IMR-90 (cell line): ENCODE measurements around the gene SV2C. TPM values are rescaled to one million over a fixed set of nuclear protein-coding genes. Genes with fewer than 3 reads are reported as not detected.

Experiments used
- ATAC-seq: fragments of 200-7000 bp; cut with Tn5 transposase; 2 replicates; pipeline ENCODE4 v1.9.1; 2020; ENCODE audit warnings: low read depth, mild to moderate bottlenecking, moderate library complexity
- BruUV-seq: library from RNA; stranded (reverse); fragments of 400-500 nt; replicated peaks from 2 replicates; lab custom pipeline; 2021; lab: Mats Ljungman, UMichigan
- CTCF ChIA-PET: fragments of 300-600 bp; formaldehyde crosslinking; extraction: SDS; loops from one replicate; lab custom pipeline; 2021; ENCODE audit warnings: antibody characterized with exemption; lab: Yijun Ruan, JAX
- POLR2A ChIA-PET: fragments of 300-600 bp; sonication (Branson Sonifier 250); formaldehyde crosslinking; loops from one replicate; lab custom pipeline; 2022; ENCODE audit warnings: antibody characterized with exemption; ENCODE audit not compliant: unreplicated experiment; lab: Charles Lee
- DNase-seq: peaks from one replicate; pipeline ENCODE4 v3.0.0; 2013
- H2AFZ ChIP-seq: replicated peaks from 2 replicates; pipeline ENCODE3; 2013; ENCODE audit warnings: low read length, mild to moderate bottlenecking; ENCODE audit not compliant: poor library complexity
- H2AK5ac ChIP-seq: 2 replicates; pipeline ENCODE4 v1.6.1; 2013; ENCODE audit warnings: low read depth, low read length, inconsistent platforms
- H2AK9ac ChIP-seq: replicated peaks from 2 replicates; pipeline ENCODE3; 2013; ENCODE audit warnings: mild to moderate bottlenecking, low read depth, low read length, moderate library complexity; ENCODE audit not compliant: poor library complexity
- H2BK120ac ChIP-seq: 2 replicates; pipeline ENCODE4 v1.6.1; 2013; ENCODE audit warnings: low read depth, low read length, inconsistent platforms
- H2BK15ac ChIP-seq: 3 replicates; pipeline ENCODE4 v1.6.1; 2013; ENCODE audit warnings: low read depth, low read length, inconsistent platforms
- H2BK20ac ChIP-seq: 2 replicates; pipeline ENCODE4 v1.6.1; 2013; ENCODE audit warnings: low read depth, mild to moderate bottlenecking, inconsistent platforms, low read length, moderate library complexity
- H2BK5ac ChIP-seq: 2 replicates; pipeline ENCODE4 v1.6.1; 2013; ENCODE audit warnings: mild to moderate bottlenecking, low read depth, low read length, inconsistent platforms; ENCODE audit not compliant: poor library complexity, severe bottlenecking
- H3K14ac ChIP-seq: replicated peaks from 2 replicates; pipeline ENCODE4 v1.6.1; 2013; ENCODE audit warnings: low read depth, low read length, inconsistent platforms
- H3K18ac ChIP-seq: 2 replicates; pipeline ENCODE4 v1.6.1; 2013; ENCODE audit warnings: low read depth, low read length, control low read depth
- H3K23ac ChIP-seq: 2 replicates; pipeline ENCODE4 v1.6.1; 2013; ENCODE audit warnings: low read depth, low read length, inconsistent platforms
- H3K27ac ChIP-seq: 2 replicates; pipeline ENCODE4 v1.5.1; 2013; ENCODE audit warnings: mild to moderate bottlenecking, control low read depth, low read length; ENCODE audit not compliant: insufficient read depth
- H3K27me3 ChIP-seq: 2 replicates; pipeline ENCODE4 v1.6.1; 2013; ENCODE audit warnings: low read length; ENCODE audit not compliant: control insufficient read depth, insufficient read depth
- H3K36me3 ChIP-seq: 2 replicates; pipeline ENCODE4 v1.6.1; 2013; ENCODE audit warnings: low read length, mixed read lengths; ENCODE audit not compliant: control insufficient read depth, insufficient read depth
- H3K4ac ChIP-seq: 2 replicates; pipeline ENCODE4 v1.6.1; 2013; ENCODE audit warnings: low read depth, low read length, inconsistent platforms
- H3K4me1 ChIP-seq: 2 replicates; pipeline ENCODE4 v1.6.1; 2013; ENCODE audit warnings: low read length, mixed read lengths; ENCODE audit not compliant: control insufficient read depth, insufficient read depth
- H3K4me2 ChIP-seq: 2 replicates; pipeline ENCODE4 v1.6.1; 2013; ENCODE audit warnings: low read depth, mild to moderate bottlenecking, control low read depth, low read length, moderate library complexity
- H3K4me3 ChIP-seq: 2 replicates; pipeline ENCODE4 v1.5.1; 2013; ENCODE audit warnings: low read depth, mild to moderate bottlenecking, control low read depth, low read length, moderate library complexity; ENCODE audit not compliant: insufficient read depth
- H3K56ac ChIP-seq: 2 replicates; pipeline ENCODE4 v1.6.1; 2013; ENCODE audit warnings: low read length, inconsistent platforms; ENCODE audit not compliant: insufficient read depth; ENCODE audit errors: extremely low read depth
- H3K79me1 ChIP-seq, 2 experiments: 2 replicates each; pipeline ENCODE4 v1.6.1; 2013; ENCODE audit warnings: low read length in 2 of 2, inconsistent platforms in 1 of 2, low read depth in 1 of 2
- H3K9ac ChIP-seq: 2 replicates; pipeline ENCODE4 v1.6.1; 2013; ENCODE audit warnings: low read depth, low read length, control low read depth
- H3K9me1 ChIP-seq: 2 replicates; pipeline ENCODE4 v1.6.1; 2013; ENCODE audit warnings: low read length, inconsistent platforms; ENCODE audit not compliant: insufficient read depth
- H3K9me3 ChIP-seq: 2 replicates; pipeline ENCODE4 v1.6.1; 2013; ENCODE audit warnings: low read length; ENCODE audit not compliant: control insufficient read depth, insufficient read depth
- H4K20me1 ChIP-seq: 2 replicates; pipeline ENCODE4 v1.6.1; 2013; ENCODE audit warnings: low read length, inconsistent platforms; ENCODE audit not compliant: insufficient read depth
- H4K5ac ChIP-seq: 2 replicates; pipeline ENCODE4 v1.6.1; 2013; ENCODE audit warnings: mild to moderate bottlenecking, low read depth, low read length, control low read depth
- H4K8ac ChIP-seq, 2 experiments: 2 replicates each; pipeline ENCODE4 v1.6.1; 2013; ENCODE audit warnings: low read depth in 2 of 2, low read length in 2 of 2, control low read depth in 1 of 2, inconsistent platforms in 1 of 2
- H4K91ac ChIP-seq: 2 replicates; pipeline ENCODE4 v1.6.1; 2013; ENCODE audit warnings: low read depth, low read length, inconsistent platforms; ENCODE audit not compliant: insufficient read depth
- CEBPB ChIP-seq: IDR thresholded peaks from 2 replicates; pipeline ENCODE4 v1.6.1; 2012; ENCODE audit warnings: low read depth, low read length, improper control_type of control experiment
- CHD1 ChIP-seq: IDR thresholded peaks from 2 replicates; pipeline ENCODE4 v1.6.1; 2012; ENCODE audit warnings: low read depth, low read length, improper control_type of control experiment
- CTCF ChIP-seq: conservative IDR thresholded peaks from 2 replicates; pipeline ENCODE4 v1.5.1; 2012; ENCODE audit warnings: mild to moderate bottlenecking, low read depth, low read length, improper control_type of control experiment
- ELK1 ChIP-seq: fragments of 150-350 bp; IDR thresholded peaks from 2 replicates; pipeline ENCODE4 v1.6.1; 2016; ENCODE audit warnings: low read depth, mild to moderate bottlenecking, low read length, moderate library complexity, borderline replicate concordance
- FOS ChIP-seq: fragments of 150-350 bp; IDR thresholded peaks from 2 replicates; pipeline ENCODE4 v1.6.1; 2016; ENCODE audit warnings: low read depth, low read length
- MAZ ChIP-seq: IDR thresholded peaks from 2 replicates; pipeline ENCODE4 v1.6.1; 2012; ENCODE audit warnings: low read depth, mild to moderate bottlenecking, low read length, improper control_type of control experiment, moderate library complexity, borderline replicate concordance
- MXI1 ChIP-seq: IDR thresholded peaks from 2 replicates; pipeline ENCODE4 v1.6.1; 2012; ENCODE audit warnings: low read depth, mild to moderate bottlenecking, low read length, moderate library complexity, borderline replicate concordance
- NFE2L2 ChIP-seq: fragments of 150-350 bp; IDR thresholded peaks from 2 replicates; pipeline ENCODE4 v1.6.1; 2016; ENCODE audit warnings: low read depth, mild to moderate bottlenecking, low read length
- POLR2A ChIP-seq: IDR thresholded peaks from 2 replicates; pipeline ENCODE4 v1.6.1; 2012; ENCODE audit warnings: mild to moderate bottlenecking, low read depth, low read length
- RAD21 ChIP-seq: IDR thresholded peaks from 2 replicates; pipeline ENCODE4 v1.6.1; 2012; ENCODE audit warnings: low read length, improper control_type of control experiment
- RCOR1 ChIP-seq: IDR thresholded peaks from 2 replicates; pipeline ENCODE4 v1.6.1; 2012; ENCODE audit warnings: mild to moderate bottlenecking, low read length, improper control_type of control experiment; ENCODE audit not compliant: insufficient replicate concordance
- RFX5 ChIP-seq: IDR thresholded peaks from 2 replicates; pipeline ENCODE4 v1.8.0; 2012; ENCODE audit warnings: low read depth, mild to moderate bottlenecking, low read length, moderate library complexity
- SMC3 ChIP-seq: fragments of 150-350 bp; IDR thresholded peaks from 2 replicates; pipeline ENCODE4 v1.6.1; 2016; ENCODE audit warnings: low read depth, mild to moderate bottlenecking, antibody characterized with exemption, low read length, moderate library complexity
- USF2 ChIP-seq: fragments of 150-350 bp; IDR thresholded peaks from 2 replicates; pipeline ENCODE4 v1.6.1; 2017; ENCODE audit warnings: mild to moderate bottlenecking, antibody characterized with exemption, low read length, low read depth
- WGBS, 2 experiments: methylation state at CpG; one replicate each; pipeline versions ENCODE4 v1.1.5 to v1.1.7; 2013; ENCODE audit warnings: missing lambda C conversion rate in 2 of 2; ENCODE audit not compliant: insufficient read length in 1 of 2; ENCODE audit errors: extremely low coverage in 2 of 2; 5-methylcytosine and 5-hydroxymethylcytosine counted together
- dilution Hi-C: fragments of 300-500 bp; cut with HindIII; formaldehyde crosslinking; loops from one replicate; pipeline ENCODE4 v1.14.3; 2018; ENCODE audit warnings: low sequenced_read_pairs; ENCODE audit not compliant: unreplicated experiment
- in situ Hi-C: fragments of 300-500 bp; cut with MboI; formaldehyde crosslinking; loops from 3 replicates; pipeline ENCODE4 v1.14.3; 2019; ENCODE audit warnings: low sequenced_read_pairs, inconsistent platforms, mixed read lengths
- intact Hi-C: fragments of 100-400 bp; cut with micrococcal nuclease; formaldehyde crosslinking; loops from 2 replicates; pipeline ENCODE4 v1.10.0; 2022
- polyA plus RNA-seq, 3 experiments: library from polyadenylated mRNA; depleted of rRNA; stranded (reverse); fragments of >200 nt; gene quantifications; 2 replicates each; pipeline ENCODE4 v1.2.3, GENCODE V29; 2012; ENCODE audit warnings: low replicate concordance in 1 of 3
- total RNA-seq: library from RNA; depleted of rRNA; stranded (reverse); fragments of >200 nt; gene quantifications from 2 replicates; pipeline ENCODE4 v1.2.3, GENCODE V29; 2012

Gene SV2C
- total and polyA plus RNA-seq, 2 of the 4 experiments (the other 2 are of a cell fraction): not detected

DNA sequence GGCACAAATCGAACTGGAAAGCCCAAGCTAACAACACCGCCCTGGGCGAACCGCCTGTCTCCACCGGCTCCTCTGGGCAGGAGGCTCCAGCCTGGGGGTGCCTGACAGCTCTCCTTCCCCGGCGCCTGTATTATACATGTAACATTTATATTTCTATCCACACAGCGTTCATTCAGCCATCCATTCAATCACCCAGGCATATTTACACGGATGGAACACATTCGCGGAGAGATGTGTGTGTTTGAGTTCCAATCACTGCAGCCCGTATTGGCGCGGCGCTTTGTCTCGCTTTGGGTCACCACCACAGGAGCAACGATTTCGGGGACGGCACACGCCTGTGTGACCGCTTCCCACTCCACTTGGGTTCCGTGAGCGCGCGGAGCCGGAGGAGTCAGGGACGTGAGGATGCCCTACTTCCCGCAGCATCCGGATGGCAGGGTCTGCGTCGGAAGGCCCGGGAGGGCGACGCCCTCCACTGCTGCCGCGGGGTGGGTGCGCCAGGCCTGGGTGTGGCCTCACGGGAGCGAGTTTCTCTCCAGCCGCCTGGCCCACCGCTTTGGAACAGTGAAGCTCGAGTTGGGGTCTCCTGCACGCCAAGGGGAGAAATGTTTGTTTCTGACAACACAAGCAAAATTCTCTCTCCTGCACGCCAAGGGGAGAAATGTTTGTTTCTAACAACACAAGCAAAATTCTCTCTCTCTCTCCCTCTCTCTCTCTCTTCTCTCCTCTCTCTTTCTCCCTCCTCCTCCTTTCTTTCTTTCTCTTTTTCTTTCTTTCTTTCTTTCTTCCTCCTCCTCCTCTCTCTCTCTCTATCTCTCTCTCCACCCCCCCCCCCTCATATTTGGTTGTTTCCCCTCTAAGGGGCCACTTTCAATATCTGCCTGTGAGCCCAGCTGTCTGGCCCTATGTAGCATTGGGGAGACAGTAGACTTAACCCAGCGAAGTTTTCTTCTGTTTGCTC lies 1.1 kb upstream of the SV2C start:
- in situ Hi-C loops: no loop called here
- no peaks in the 10 kb centered on the region for H4K20me1 ChIP-seq
- peak overlapping the region; percentile 25 for H2AFZ ChIP-seq
- no peak overlapping the region for H2BK5ac ChIP-seq
- POLR2A ChIA-PET: no interaction called here
- H4K8ac ChIP-seq: no peak overlapping the region
- no peak overlapping the region for H4K91ac ChIP-seq
- H3K9ac ChIP-seq: no peak overlapping the region
- no peaks in the 10 kb centered on the region for H3K36me3 ChIP-seq
- dilution Hi-C loops: no loop called here
- no peak overlapping the region for H4K5ac ChIP-seq
- DNase-seq: no peak
- H3K27me3 ChIP-seq: peaks cover 30% of the 10 kb centered on the region
- intact Hi-C loops: no loop called here
- 7% methylated on average over 11 of the region's 45 CpGs; no CpG with 5 or more reads in 1 of the 2 experiments for WGBS, 2 experiments
- H3K4me2 ChIP-seq: no peak overlapping the region
- H3K9me3 ChIP-seq: no peaks in the 10 kb centered on the region
- no peaks in the 10 kb centered on the region for H3K9me1 ChIP-seq
- no TSS peak for BruUV-seq
- no peak overlapping the region for H2AK9ac ChIP-seq
- no peak overlapping the region for H2BK120ac ChIP-seq
- H3K4me3 ChIP-seq: no peak overlapping the region
- no peaks in the 10 kb centered on the region for H3K79me1 ChIP-seq
- no peak overlapping the region for H2BK15ac ChIP-seq
- CTCF ChIA-PET: no interaction called here
- H3K23ac ChIP-seq: no peak overlapping the region
- H3K18ac ChIP-seq: no peak overlapping the region
- no peak; the same call in 1 of the 2 replicates for ATAC-seq
- no peak overlapping the region for H2AK5ac ChIP-seq
- H3K14ac ChIP-seq: no peak overlapping the region
- no peaks in the 10 kb centered on the region for H3K4me1 ChIP-seq
- no peak overlapping the region for H2BK20ac ChIP-seq
- no peak overlapping the region for H3K27ac ChIP-seq
- H3K4ac ChIP-seq: no peak overlapping the region
- no peak for TF ChIP-seq CEBPB
- TF ChIP-seq SMC3: no peak
- TF ChIP-seq CHD1: no peak
- no peak for TF ChIP-seq FOS
- no peak for TF ChIP-seq RAD21
- TF ChIP-seq MAZ: no peak
- no peak for TF ChIP-seq NFE2L2
- TF ChIP-seq MXI1: no peak
- TF ChIP-seq POLR2A: no peak
- TF ChIP-seq RFX5: no peak
- TF ChIP-seq CTCF: no peak
- no peak for TF ChIP-seq ELK1
- no peak for TF ChIP-seq USF2
- no peak for TF ChIP-seq RCOR1
- H3K56ac ChIP-seq: no peak overlapping the region
